GM23338 (cell line): Measurements from ENCODE around the gene SNAPC2. TPM values are rescaled to one million over a fixed set of nuclear protein-coding genes. Genes with fewer than 3 reads are reported as not detected.

ENCODE experiments used
- ATAC-seq: fragments of 200-7000 bp; cut with Tn5 transposase; 3 replicates; pipeline ENCODE4 v1.9.1; 2020
- DNase-seq: peaks from one replicate; pipeline ENCODE4 v3.0.0-alpha.2; 2015; ENCODE audit warnings: low spot score
- H2AFZ ChIP-seq: fragments of 200-600 bp; sonication (generic); 2 replicates; pipeline ENCODE4 v1.8.0; 2016; ENCODE audit warnings: antibody characterized with exemption, mild to moderate bottlenecking, moderate library complexity
- H3F3A ChIP-seq: fragments of 200-600 bp; sonication (generic); replicated peaks from 2 replicates; pipeline ENCODE4 v1.8.0; 2017; ENCODE audit warnings: antibody characterized with exemption, mixed run types, low read depth
- H3K27ac ChIP-seq: fragments of 200-600 bp; sonication (generic); 2 replicates; pipeline ENCODE4 v1.6.1; 2016; ENCODE audit warnings: low read depth
- H3K27me3 ChIP-seq: fragments of 200-600 bp; sonication (generic); 2 replicates; pipeline ENCODE4 v1.8.0; 2016; ENCODE audit warnings: mild to moderate bottlenecking, mixed run types, moderate library complexity; ENCODE audit not compliant: insufficient read depth
- H3K36me3 ChIP-seq: fragments of 200-600 bp; sonication (generic); 2 replicates; pipeline ENCODE4 v1.8.0; 2016; ENCODE audit warnings: mild to moderate bottlenecking; ENCODE audit not compliant: insufficient read depth
- H3K4me1 ChIP-seq: fragments of 200-600 bp; sonication (generic); 2 replicates; pipeline ENCODE4 v1.8.0; 2016; ENCODE audit warnings: mild to moderate bottlenecking, moderate library complexity; ENCODE audit not compliant: insufficient read depth
- H3K4me2 ChIP-seq: fragments of 200-600 bp; sonication (generic); 2 replicates; pipeline ENCODE4 v1.7.1; 2017; ENCODE audit warnings: mixed run types
- H3K4me3 ChIP-seq: fragments of 200-600 bp; sonication (generic); 2 replicates; pipeline ENCODE4 v1.6.1; 2016; ENCODE audit warnings: mixed run types
- H3K79me2 ChIP-seq: fragments of 200-600 bp; sonication (generic); replicated peaks from 2 replicates; pipeline ENCODE4 v1.8.0; 2017; ENCODE audit warnings: mild to moderate bottlenecking; ENCODE audit not compliant: insufficient read depth
- H3K9me2 ChIP-seq: fragments of 200-600 bp; sonication (generic); 2 replicates; pipeline ENCODE4 v1.8.0; 2017; ENCODE audit not compliant: insufficient read depth
- H4K20me1 ChIP-seq: fragments of 200-600 bp; sonication (generic); replicated peaks from 2 replicates; pipeline ENCODE4 v1.8.0; 2017; ENCODE audit warnings: mild to moderate bottlenecking; ENCODE audit not compliant: insufficient read depth
- H3K27ac Mint-ChIP-seq: 2 replicates; pipeline ENCODE4 v1.8.0; 2020; ENCODE audit warnings: inconsistent platforms, mild to moderate bottlenecking, moderate library complexity, mixed read lengths
- H3K27me3 Mint-ChIP-seq: 3 replicates; pipeline ENCODE4 v1.8.0; 2022; ENCODE audit warnings: low read depth, mild to moderate bottlenecking, moderate library complexity, mixed read lengths, inconsistent platforms; ENCODE audit not compliant: insufficient read depth, poor library complexity
- H3K36me3 Mint-ChIP-seq: 3 replicates; pipeline ENCODE4 v1.8.0; 2021; ENCODE audit warnings: low read depth, mild to moderate bottlenecking, inconsistent platforms, moderate library complexity, mixed read lengths
- H3K4me1 Mint-ChIP-seq: 3 replicates; pipeline ENCODE4 v1.8.0; 2020; ENCODE audit warnings: mild to moderate bottlenecking, inconsistent platforms, mixed read lengths
- H3K4me3 Mint-ChIP-seq: 3 replicates; pipeline ENCODE4 v1.8.0; 2021; ENCODE audit warnings: moderate library complexity, mild to moderate bottlenecking, inconsistent platforms, mixed read lengths
- H3K9me3 Mint-ChIP-seq: 3 replicates; pipeline ENCODE4 v1.8.0; 2020; ENCODE audit warnings: moderate library complexity, mild to moderate bottlenecking, inconsistent platforms, mixed read lengths
- EZH2 ChIP-seq: fragments of 200-600 bp; sonication (generic); IDR thresholded peaks from one replicate; pipeline ENCODE4 v1.8.0; 2017; ENCODE audit warnings: antibody characterized with exemption, mild to moderate bottlenecking, low read depth; ENCODE audit not compliant: unreplicated experiment
- EZH2phosphoT487 ChIP-seq: fragments of 200-600 bp; sonication (generic); IDR thresholded peaks from one replicate; pipeline ENCODE4 v1.8.1; 2018; ENCODE audit warnings: antibody characterized with exemption; ENCODE audit not compliant: unreplicated experiment
- JUNB ChIP-seq: IDR thresholded peaks from one replicate; pipeline ENCODE4 v1.6.1; 2016; ENCODE audit warnings: antibody characterized with exemption; ENCODE audit not compliant: unreplicated experiment
- NANOG ChIP-seq: IDR thresholded peaks from 2 replicates; pipeline ENCODE4 v1.6.1; 2016; ENCODE audit warnings: antibody characterized with exemption, borderline replicate concordance
- STAT1 ChIP-seq: IDR thresholded peaks from one replicate; pipeline ENCODE4 v1.6.1; 2016; ENCODE audit warnings: antibody characterized with exemption; ENCODE audit not compliant: unreplicated experiment
- polyA plus RNA-seq: library from polyadenylated mRNA; unstranded; fragments of >200 nt; fragmentation: Nextera tagmentation; extraction: Ambion mirVana; gene quantifications from 2 replicates; pipeline ENCODE4 v1.2.1, GENCODE V29; 2016
- total RNA-seq: library from RNA; depleted of rRNA; stranded (reverse); fragments of >200 nt; shearing (Covaris generic); gene quantifications from 2 replicates; pipeline ENCODE4 v1.2.3, GENCODE V29; 2014
- TF ChIP-seq, protein P1 (sequence below): fragments of 250-450 bp; sonication (Bioruptor Pico); IDR thresholded peaks from 2 replicates; pipeline ENCODE4 v1.5.0; 2020; ENCODE audit warnings: mild to moderate bottlenecking, moderate library complexity
- TF ChIP-seq, protein P2 (sequence below): IDR thresholded peaks from 2 replicates; pipeline ENCODE4 v1.6.1; 2016; ENCODE audit warnings: antibody characterized with exemption

SNAPC2 gene
- total and polyA plus RNA-seq, 2 experiments from 2014 or later, result 17.1 to 25.1 TPM

DNA sequence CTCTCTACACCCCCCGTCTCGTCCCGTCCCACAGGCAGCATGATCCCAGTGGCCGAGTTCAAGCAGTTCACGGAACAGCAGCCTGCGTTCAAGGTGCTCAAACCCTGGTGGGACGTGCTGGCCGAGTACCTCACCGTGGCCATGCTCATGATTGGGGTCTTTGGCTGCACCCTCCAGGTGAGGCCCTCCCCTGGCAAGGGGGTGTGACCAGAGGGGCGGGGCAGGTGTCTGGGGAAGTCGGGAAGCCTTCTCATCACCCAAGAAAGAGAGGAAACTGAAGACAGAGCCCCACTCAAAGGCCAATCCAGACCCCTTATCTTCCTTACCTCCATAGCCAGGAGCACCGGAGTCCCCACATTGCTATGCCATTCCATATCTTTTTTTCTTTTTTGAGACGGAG is 24.6 kb upstream of the SNAPC2 start:
- Mint-ChIP-seq H3K4me3 (no peak overlapping the region), H3K27ac (no peak overlapping the region), H3K36me3 (peaks cover 8% of the 10 kb centered on the region; the same call in 2 of the 3 replicates), H3K4me1 (peaks cover 6% of the 10 kb centered on the region), H3K27me3 (peaks cover 8% of the 10 kb centered on the region), H3K9me3 (no peaks in the 10 kb centered on the region)
- Histone ChIP-seq H3K27ac (no peak overlapping the region), H3F3A (no peaks in the 10 kb centered on the region), H3K4me3 (no peak overlapping the region), H3K27me3 (no peaks in the 10 kb centered on the region), H3K36me3 (no peaks in the 10 kb centered on the region), H3K4me1 (0 out of 2 replicates have a peak, but pooled peaks cover 3% of the 10 kb centered on the region), H3K9me2 (no peaks in the 10 kb centered on the region), H3K79me2 (no peaks in the 10 kb centered on the region), H3K4me2 (no peak overlapping the region), H2AFZ (no peak overlapping the region), H4K20me1 (no peaks in the 10 kb centered on the region; the same call in 1 of the 2 replicates)
- ATAC-seq (no peak), DNase-seq (no peak)
- no peak for TF ChIP-seq STAT1

DNA sequence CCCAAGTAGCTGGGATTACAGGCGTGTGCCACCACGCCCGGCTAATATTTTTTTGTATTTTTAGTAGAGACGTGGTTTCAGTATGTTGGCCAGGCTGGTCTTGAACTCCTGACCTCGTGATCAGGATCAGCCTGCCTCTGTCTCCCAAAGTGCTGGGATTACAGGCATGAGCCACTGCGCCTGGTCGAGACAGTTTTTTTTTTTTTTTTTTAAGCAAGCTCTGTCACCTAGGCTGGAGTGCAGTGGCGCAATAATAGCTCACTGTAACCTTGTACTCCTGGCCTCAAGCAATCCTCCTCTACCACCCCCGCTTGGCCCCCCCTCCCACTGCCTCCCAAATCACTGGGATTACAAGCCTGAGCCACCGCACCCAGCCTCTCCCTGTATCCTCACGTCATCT is 22.8 kb upstream of the SNAPC2 start:
- peaks cover 8% of the 10 kb centered on the region; the same call in 2 of the 3 replicates for H3K36me3 Mint-ChIP-seq
- no peak for TF ChIP-seq EZH2phosphoT487
- peaks cover 5% of the 10 kb centered on the region for H3K27me3 Mint-ChIP-seq
- no peaks in the 10 kb centered on the region for H3K9me3 Mint-ChIP-seq
- Histone ChIP-seq H4K20me1 (no peaks in the 10 kb centered on the region; the same call in 1 of the 2 replicates), H3K27me3 (no peaks in the 10 kb centered on the region), H3K79me2 (no peaks in the 10 kb centered on the region), H3K4me2 (no peak overlapping the region), H3K36me3 (no peaks in the 10 kb centered on the region), H3K4me3 (no peak overlapping the region), H3K27ac (no peak overlapping the region), H3F3A (no peaks in the 10 kb centered on the region), H3K4me1 (0 out of 2 replicates have a peak, but pooled peaks cover 3% of the 10 kb centered on the region), H3K9me2 (no peaks in the 10 kb centered on the region), H2AFZ (no peak overlapping the region)
- ATAC-seq, result no peak
- no peak overlapping the region for H3K4me3 Mint-ChIP-seq
- H3K27ac Mint-ChIP-seq, result no peak overlapping the region
- DNase-seq, result no peak
- peaks cover 3% of the 10 kb centered on the region; the same call in 1 of the 3 replicates for H3K4me1 Mint-ChIP-seq

DNA sequence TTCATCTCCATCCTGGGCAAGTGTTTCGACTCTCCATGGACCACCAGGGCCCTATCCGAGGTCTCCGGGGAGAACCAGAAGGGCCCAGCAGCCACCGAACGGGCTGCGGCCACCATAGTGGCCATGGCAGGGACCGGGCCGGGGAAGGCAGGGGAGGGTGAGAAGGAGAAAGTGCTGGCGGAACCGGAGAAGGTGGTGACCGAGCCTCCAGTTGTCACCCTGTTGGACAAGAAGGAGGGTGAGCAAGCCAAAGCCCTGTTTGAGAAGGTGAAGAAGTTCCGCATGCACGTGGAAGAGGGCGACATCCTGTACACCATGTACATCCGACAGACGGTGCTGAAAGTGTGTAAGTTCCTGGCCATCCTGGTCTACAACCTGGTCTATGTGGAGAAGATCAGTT is 21.2 kb upstream of the SNAPC2 start:
- Histone ChIP-seq H2AFZ (no peak overlapping the region), H3K36me3 (no peaks in the 10 kb centered on the region), H4K20me1 (no peaks in the 10 kb centered on the region; the same call in 1 of the 2 replicates), H3F3A (peaks cover 5% of the 10 kb centered on the region; the same call in 1 of the 2 replicates), H3K4me2 (no peak overlapping the region), H3K79me2 (no peaks in the 10 kb centered on the region), H3K27ac (no peak overlapping the region), H3K9me2 (no peaks in the 10 kb centered on the region), H3K4me1 (0 out of 2 replicates have a peak, but pooled peaks cover 6% of the 10 kb centered on the region), H3K27me3 (no peaks in the 10 kb centered on the region), H3K4me3 (no peak overlapping the region)
- ATAC-seq (no peak), DNase-seq (no peak)
- Mint-ChIP-seq H3K9me3 (0 out of 3 replicates have a peak, but pooled peaks cover 6% of the 10 kb centered on the region), H3K27me3 (peaks cover 17% of the 10 kb centered on the region), H3K4me3 (no peak overlapping the region), H3K4me1 (peaks cover 7% of the 10 kb centered on the region), H3K27ac (no peak overlapping the region), H3K36me3 (peaks cover 13% of the 10 kb centered on the region; the same call in 2 of the 3 replicates)
- TF ChIP-seq EZH2 (no peak), NANOG (no peak), JUNB (no peak)
- TF ChIP-seq, protein P1, sequence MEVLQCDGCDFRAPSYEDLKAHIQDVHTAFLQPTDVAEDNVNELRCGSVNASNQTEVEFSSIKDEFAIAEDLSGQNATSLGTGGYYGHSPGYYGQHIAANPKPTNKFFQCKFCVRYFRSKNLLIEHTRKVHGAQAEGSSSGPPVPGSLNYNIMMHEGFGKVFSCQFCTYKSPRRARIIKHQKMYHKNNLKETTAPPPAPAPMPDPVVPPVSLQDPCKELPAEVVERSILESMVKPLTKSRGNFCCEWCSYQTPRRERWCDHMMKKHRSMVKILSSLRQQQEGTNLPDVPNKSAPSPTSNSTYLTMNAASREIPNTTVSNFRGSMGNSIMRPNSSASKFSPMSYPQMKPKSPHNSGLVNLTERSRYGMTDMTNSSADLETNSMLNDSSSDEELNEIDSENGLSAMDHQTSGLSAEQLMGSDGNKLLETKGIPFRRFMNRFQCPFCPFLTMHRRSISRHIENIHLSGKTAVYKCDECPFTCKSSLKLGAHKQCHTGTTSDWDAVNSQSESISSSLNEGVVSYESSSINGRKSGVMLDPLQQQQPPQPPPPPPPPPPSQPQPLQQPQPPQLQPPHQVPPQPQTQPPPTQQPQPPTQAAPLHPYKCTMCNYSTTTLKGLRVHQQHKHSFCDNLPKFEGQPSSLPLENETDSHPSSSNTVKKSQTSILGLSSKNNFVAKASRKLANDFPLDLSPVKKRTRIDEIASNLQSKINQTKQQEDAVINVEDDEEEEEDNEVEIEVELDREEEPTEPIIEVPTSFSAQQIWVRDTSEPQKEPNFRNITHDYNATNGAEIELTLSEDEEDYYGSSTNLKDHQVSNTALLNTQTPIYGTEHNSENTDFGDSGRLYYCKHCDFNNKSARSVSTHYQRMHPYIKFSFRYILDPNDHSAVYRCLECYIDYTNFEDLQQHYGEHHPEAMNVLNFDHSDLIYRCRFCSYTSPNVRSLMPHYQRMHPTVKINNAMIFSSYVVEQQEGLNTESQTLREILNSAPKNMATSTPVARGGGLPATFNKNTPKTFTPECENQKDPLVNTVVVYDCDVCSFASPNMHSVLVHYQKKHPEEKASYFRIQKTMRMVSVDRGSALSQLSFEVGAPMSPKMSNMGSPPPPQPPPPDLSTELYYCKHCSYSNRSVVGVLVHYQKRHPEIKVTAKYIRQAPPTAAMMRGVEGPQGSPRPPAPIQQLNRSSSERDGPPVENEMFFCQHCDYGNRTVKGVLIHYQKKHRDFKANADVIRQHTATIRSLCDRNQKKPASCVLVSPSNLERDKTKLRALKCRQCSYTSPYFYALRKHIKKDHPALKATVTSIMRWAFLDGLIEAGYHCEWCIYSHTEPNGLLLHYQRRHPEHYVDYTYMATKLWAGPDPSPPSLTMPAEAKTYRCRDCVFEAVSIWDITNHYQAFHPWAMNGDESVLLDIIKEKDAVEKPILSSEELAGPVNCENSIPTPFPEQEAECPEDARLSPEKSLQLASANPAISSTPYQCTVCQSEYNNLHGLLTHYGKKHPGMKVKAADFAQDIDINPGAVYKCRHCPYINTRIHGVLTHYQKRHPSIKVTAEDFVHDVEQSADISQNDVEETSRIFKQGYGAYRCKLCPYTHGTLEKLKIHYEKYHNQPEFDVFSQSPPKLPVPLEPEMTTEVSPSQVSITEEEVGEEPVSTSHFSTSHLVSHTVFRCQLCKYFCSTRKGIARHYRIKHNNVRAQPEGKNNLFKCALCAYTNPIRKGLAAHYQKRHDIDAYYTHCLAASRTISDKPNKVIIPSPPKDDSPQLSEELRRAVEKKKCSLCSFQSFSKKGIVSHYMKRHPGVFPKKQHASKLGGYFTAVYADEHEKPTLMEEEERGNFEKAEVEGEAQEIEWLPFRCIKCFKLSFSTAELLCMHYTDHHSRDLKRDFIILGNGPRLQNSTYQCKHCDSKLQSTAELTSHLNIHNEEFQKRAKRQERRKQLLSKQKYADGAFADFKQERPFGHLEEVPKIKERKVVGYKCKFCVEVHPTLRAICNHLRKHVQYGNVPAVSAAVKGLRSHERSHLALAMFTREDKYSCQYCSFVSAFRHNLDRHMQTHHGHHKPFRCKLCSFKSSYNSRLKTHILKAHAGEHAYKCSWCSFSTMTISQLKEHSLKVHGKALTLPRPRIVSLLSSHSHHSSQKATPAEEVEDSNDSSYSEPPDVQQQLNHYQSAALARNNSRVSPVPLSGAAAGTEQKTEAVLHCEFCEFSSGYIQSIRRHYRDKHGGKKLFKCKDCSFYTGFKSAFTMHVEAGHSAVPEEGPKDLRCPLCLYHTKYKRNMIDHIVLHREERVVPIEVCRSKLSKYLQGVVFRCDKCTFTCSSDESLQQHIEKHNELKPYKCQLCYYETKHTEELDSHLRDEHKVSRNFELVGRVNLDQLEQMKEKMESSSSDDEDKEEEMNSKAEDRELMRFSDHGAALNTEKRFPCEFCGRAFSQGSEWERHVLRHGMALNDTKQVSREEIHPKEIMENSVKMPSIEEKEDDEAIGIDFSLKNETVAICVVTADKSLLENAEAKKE (CRISPR knock-in tag), result no peak
- TF ChIP-seq, protein P2, sequence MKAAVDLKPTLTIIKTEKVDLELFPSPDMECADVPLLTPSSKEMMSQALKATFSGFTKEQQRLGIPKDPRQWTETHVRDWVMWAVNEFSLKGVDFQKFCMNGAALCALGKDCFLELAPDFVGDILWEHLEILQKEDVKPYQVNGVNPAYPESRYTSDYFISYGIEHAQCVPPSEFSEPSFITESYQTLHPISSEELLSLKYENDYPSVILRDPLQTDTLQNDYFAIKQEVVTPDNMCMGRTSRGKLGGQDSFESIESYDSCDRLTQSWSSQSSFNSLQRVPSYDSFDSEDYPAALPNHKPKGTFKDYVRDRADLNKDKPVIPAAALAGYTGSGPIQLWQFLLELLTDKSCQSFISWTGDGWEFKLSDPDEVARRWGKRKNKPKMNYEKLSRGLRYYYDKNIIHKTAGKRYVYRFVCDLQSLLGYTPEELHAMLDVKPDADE, result no peak
